Measurements from ENCODE around the gene HAO1. TPM values are rescaled to one million over a fixed set of nuclear protein-coding genes. Genes with fewer than 3 reads are reported as not detected.

The HAO1 gene
- polyA plus RNA-seq, 1 of the 3 experiments (the other 2 are of a cell fraction) = not detected

GRCh38 chr20:7911586-7912330 is 28.5 kb downstream of the HAO1 start (continued):
- TF ChIP-seq, protein P1, sequence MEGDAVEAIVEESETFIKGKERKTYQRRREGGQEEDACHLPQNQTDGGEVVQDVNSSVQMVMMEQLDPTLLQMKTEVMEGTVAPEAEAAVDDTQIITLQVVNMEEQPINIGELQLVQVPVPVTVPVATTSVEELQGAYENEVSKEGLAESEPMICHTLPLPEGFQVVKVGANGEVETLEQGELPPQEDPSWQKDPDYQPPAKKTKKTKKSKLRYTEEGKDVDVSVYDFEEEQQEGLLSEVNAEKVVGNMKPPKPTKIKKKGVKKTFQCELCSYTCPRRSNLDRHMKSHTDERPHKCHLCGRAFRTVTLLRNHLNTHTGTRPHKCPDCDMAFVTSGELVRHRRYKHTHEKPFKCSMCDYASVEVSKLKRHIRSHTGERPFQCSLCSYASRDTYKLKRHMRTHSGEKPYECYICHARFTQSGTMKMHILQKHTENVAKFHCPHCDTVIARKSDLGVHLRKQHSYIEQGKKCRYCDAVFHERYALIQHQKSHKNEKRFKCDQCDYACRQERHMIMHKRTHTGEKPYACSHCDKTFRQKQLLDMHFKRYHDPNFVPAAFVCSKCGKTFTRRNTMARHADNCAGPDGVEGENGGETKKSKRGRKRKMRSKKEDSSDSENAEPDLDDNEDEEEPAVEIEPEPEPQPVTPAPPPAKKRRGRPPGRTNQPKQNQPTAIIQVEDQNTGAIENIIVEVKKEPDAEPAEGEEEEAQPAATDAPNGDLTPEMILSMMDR (IDR thresholded peaks at IDR 0.05) = no peak

DNA sequence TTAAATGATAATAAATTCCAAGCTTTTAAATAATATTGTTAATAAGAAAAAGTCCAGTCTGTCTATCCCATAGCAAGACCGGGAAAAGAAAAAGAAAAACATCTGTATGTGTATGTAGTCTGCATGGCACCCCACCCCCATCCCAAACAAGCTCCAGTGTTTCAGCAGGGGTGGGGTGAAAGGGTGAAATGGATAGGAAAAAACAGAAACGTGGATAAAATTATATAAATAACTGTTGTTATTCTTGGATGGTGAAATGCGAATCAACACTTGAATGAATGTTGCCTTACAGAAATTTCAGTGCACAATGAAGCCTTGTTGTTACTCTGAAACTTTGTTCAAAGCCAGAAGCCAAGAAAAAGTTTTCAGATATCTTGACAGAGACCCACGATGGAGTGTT is 31.4 kb downstream of the HAO1 start:
- Histone ChIP-seq H3F3A (replicated peaks; ENCODE audit: insufficient read depth) (no peaks in the 10 kb centered on the region), H3K79me2 (ENCODE audit: insufficient read depth) (no peaks in the 10 kb centered on the region), H3K27me3 (ENCODE audit: insufficient read depth) (no peaks in the 10 kb centered on the region), H3K4me2 (no peak overlapping the region), H3K36me3 (replicated peaks in 1 of 2; ENCODE audit: control insufficient read depth in 1 of 2, insufficient read depth in 2 of 2, low read length in 1 of 2) (no peaks in the 10 kb centered on the region), H3K9ac (no peak overlapping the region), H3K9me3 (no peaks in the 10 kb centered on the region), H3K9me2 (no peaks in the 10 kb centered on the region), H4K20me1 (ENCODE audit: insufficient read depth) (no peaks in the 10 kb centered on the region), H2AFZ (ENCODE audit: low read depth) (no peak overlapping the region), H3K4me1 (ENCODE audit: control insufficient read depth in 1 of 2, insufficient read depth in 2 of 2, low read depth in 1 of 2, low read length in 1 of 2) (no peaks in the 10 kb centered on the region), H3K27ac (ENCODE audit: low read depth in 2 of 2, low read length in 1 of 2) (no peak overlapping the region), H3K4me3 (ENCODE audit: low read depth in 2 of 2, low read length in 1 of 2) (no peak overlapping the region)
- DNase-seq = no peak
- CTCF ChIA-PET = interaction anchor here (0.6 to 2.7 kb wide), 2 partner anchors 27 to 1766 kb away, joined by 3 to 8 read pairs; no protein-coding TSS in a partner anchor
- POLR2A ChIA-PET = no interaction called here
- WGBS (ENCODE audit: low lambda C conversion rate) = 25% methylated on average over 4 of the region's 4 CpGs
- TF ChIP-seq ZBTB33 (IDR thresholded peaks at IDR 0.05; ENCODE audit: borderline replicate concordance, low read depth) (no peak), RXRA (IDR thresholded peaks at IDR 0.05; ENCODE audit: borderline replicate concordance, low read depth) (no peak), GATA2 (CRISPR knock-in tag; IDR thresholded peaks at IDR 0.05) (no peak), FOSL2 (IDR thresholded peaks at IDR 0.05; ENCODE audit: borderline replicate concordance, low read depth) (no peak)

DNA sequence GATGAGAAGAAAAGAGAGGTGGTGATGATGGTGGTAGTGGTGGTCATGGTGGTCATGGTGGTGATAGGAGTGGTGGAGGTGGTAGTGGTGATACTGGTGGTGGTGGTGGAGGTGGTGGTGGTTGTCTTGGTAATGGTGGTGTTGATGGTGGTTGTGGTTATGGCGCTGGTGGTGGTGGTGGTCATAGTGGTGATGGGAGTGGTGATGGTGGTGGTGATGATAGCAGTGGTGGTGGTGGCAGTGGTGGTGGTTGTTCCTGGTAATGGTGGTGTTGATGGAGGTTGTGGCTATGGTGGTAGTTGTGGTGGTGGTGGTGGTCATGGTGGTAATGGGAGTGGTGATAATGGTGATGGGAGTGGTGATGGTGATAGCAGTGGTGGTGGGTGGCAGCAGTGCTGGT is 36.8 kb downstream of the HAO1 start:
- Histone ChIP-seq H3K36me3 (replicated peaks in 1 of 2; ENCODE audit: control insufficient read depth in 1 of 2, insufficient read depth in 2 of 2, low read length in 1 of 2) (no peaks in the 10 kb centered on the region), H3K9ac (no peak overlapping the region), H3K4me1 (ENCODE audit: control insufficient read depth in 1 of 2, insufficient read depth in 2 of 2, low read depth in 1 of 2, low read length in 1 of 2) (no peaks in the 10 kb centered on the region), H3K9me3 (no peaks in the 10 kb centered on the region), H4K20me1 (ENCODE audit: insufficient read depth) (no peaks in the 10 kb centered on the region), H3K4me3 (ENCODE audit: low read depth in 2 of 2, low read length in 1 of 2) (no peak overlapping the region), H3K9me2 (no peaks in the 10 kb centered on the region), H3F3A (replicated peaks; ENCODE audit: insufficient read depth) (no peaks in the 10 kb centered on the region), H2AFZ (ENCODE audit: low read depth) (no peak overlapping the region), H3K27me3 (ENCODE audit: insufficient read depth) (no peaks in the 10 kb centered on the region; the same call in 1 of the 2 replicates), H3K27ac (ENCODE audit: low read depth in 2 of 2, low read length in 1 of 2) (no peak overlapping the region), H3K4me2 (no peak overlapping the region), H3K79me2 (ENCODE audit: insufficient read depth) (no peaks in the 10 kb centered on the region)
- CTCF ChIA-PET = no interaction called here
- TF ChIP-seq GATA2 (CRISPR knock-in tag; IDR thresholded peaks at IDR 0.05) (no peak), RCOR1 (IDR thresholded peaks at IDR 0.05; ENCODE audit: low read length) (no peak), CHD2 (IDR thresholded peaks at IDR 0.05; ENCODE audit: low read length, partially characterized antibody) (no peak), JUND (IDR thresholded peaks at IDR 0.05) (no peak), USF2 (IDR thresholded peaks at IDR 0.05; ENCODE audit: borderline replicate concordance, low read depth, low read length) (no peak), USF1 (IDR thresholded peaks at IDR 0.05; ENCODE audit: borderline replicate concordance, low read depth) (no peak), NFIC (IDR thresholded peaks at IDR 0.05; ENCODE audit: borderline replicate concordance) (no peak), RFX5 (IDR thresholded peaks at IDR 0.05; ENCODE audit: low read length) (no peak), NRF1 (IDR thresholded peaks at IDR 0.05; ENCODE audit: low read depth, low read length) (no peak), TAF1 (IDR thresholded peaks at IDR 0.05; ENCODE audit: borderline replicate concordance, low read depth, low read length) (no peak), MXI1 (IDR thresholded peaks at IDR 0.05; ENCODE audit: low read depth, low read length) (no peak), FOXJ3 (CRISPR knock-in tag; IDR thresholded peaks at IDR 0.05) (no peak), MEF2A (IDR thresholded peaks at IDR 0.05; ENCODE audit: borderline replicate concordance, low read depth) (no peak), TCF12 (IDR thresholded peaks at IDR 0.05) (no peak)
- TF ChIP-seq, protein P1 (IDR thresholded peaks at IDR 0.05) = no peak
- POLR2A ChIA-PET = no interaction called here
- WGBS (ENCODE audit: low lambda C conversion rate) = 50% methylated on average over 1 of the region's 1 CpG
- no peak for DNase-seq

Data from SK-N-SH (cell line).